Stimulated activated CD4-positive, alpha-beta T cell treated with anti-CD3 and anti-CD28 coated beads, Interleukin-4, amount 100 ng/mL, for 1 hour (primary cell): ENCODE data around the gene PIGL.
"Not testable (repeated sequence)": the region's sequence is repeated elsewhere in the genome, so short reads cannot be mapped to it uniquely, and the experiment has no call there.

ENCODE experiments used
- DNase-seq: peaks from one replicate; pipeline ENCODE4 v3.0.0-alpha.2; 2020

The PIGL gene

GRCh38 chr17:16217002-16217635 is at the start of gene PIGL:
PIGL (plus strand) TSS chr17:16217210; CDS start chr17:16217227, 17 bp downstream.
- peak; percentile 85 for DNase-seq

- no peak for DNase-seq
Observed at GRCh38 chr17:16171613-16172012, 45.4 kb upstream of the PIGL start.

- DNase-seq: no peak
Observed at GRCh38 chr17:16178836-16179235, 38.2 kb upstream of the PIGL start.

DNA sequence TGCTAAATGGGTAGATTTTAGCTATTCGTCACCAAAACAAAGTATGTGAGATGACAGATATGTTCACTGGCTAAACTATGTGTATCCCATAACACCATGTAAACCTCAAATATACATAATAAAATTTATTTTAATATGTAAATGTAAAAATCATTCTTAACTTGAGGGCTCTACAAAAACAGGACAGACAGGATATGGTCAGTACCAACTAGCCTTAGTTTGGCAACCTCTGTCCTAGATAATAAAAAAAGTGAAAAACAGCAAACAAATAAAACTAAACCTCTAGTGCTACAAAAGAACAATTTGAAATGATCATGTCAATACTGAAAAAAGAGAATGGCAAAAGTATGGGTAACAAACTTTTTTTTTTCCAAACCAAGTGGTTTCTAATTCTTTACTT is 35.4 kb upstream of the PIGL start:
- DNase-seq: no peak

DNA sequence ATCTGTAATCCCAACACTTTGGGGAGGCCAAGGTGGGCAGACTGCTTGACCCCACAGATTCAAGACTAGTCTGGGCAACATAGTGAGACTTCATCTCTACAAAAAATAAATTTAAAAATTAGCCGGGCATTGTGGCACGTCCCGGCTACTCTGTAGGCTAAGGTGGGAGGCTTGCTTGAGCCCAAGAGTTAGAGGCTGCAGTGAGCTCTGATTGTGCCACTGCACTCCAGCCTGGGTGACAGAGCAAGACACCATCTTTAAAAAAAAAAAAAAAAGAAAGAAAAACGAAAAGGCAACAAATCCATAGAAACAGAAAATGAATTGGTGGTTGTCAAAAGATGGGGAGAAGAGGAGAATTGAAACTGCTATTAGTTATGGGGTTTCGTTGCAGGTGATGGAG is 29.4 kb upstream of the PIGL start:
- no peak for DNase-seq

DNA sequence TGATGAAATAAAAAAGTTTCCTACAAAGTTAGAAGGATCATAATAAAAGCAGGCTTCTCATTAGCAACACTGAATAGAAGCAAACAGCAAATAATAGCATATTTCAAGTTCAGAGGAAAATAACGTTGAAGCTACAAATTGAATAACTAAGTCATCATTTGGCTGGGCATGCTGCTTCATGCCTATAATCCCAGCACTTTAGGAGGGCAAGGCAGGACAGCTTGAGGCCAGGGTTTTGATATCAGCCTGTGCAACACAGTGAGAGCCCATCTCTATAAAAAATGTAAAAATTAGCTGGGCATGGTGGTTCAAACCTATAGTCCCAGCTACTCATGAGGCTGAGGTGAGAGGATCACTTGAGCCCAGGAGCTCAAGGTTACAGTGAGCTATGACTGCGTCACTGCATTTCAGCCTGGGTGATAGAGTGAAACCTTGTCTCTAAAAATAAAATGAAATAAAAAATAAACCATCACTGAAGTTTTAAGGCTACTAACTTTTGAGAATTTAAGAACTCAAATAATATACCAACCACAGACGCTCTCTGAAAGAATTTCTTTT is 27.1 kb upstream of the PIGL start:
- DNase-seq: no peak

- no peak for DNase-seq
Observed at GRCh38 chr17:16190703-16191360, 26.2 kb upstream of the PIGL start.

DNA sequence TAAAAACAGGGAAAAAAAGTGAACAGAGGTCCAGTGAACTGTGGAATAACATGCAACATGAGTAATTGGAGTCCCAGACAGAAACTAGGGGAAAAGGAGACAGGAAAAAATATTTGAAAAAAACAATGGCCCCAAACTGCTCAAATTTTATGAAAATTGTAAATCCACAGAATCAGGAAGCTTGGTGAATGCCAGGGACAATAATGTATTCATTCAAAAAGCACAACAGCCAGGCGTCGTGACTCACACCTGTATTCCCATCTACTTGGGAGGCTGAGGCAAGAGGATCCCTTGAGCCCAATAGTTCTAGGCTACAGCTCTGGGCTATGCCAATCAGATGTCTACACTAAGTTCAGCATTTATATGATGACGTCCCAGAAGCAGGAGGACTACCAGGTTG is 25.4 kb upstream of the PIGL start:
- DNase-seq: no peak

- DNase-seq: not testable (repeated sequence)
Observed at GRCh38 chr17:16194307-16194835, 22.6 kb upstream of the PIGL start.

DNA sequence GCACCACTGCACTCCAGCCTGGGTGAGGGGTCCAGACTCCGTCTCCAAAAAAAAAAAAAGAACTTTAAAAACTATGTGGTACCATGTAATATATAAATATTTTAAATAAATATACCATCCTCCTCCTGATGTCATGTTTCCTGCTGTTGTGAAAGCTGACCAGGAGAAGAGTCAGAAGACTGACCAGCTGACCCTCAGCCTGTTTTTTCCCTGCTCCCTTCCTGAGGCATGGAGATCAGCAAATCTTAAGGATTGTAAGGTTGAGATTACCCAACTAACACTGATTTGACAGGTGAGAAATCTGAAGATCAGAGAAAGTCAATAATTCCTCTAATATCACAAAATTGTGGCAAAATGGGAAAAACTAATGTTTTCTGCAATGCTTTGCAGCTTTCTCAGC is 19.7 kb upstream of the PIGL start:
- DNase-seq: no peak

GRCh38 chr17:16199093-16199492 is 17.9 kb upstream of the PIGL start:
- DNase-seq: no peak

GRCh38 chr17:16201693-16202131 is 15.3 kb upstream of the PIGL start:
- DNase-seq: not testable (repeated sequence)

DNA sequence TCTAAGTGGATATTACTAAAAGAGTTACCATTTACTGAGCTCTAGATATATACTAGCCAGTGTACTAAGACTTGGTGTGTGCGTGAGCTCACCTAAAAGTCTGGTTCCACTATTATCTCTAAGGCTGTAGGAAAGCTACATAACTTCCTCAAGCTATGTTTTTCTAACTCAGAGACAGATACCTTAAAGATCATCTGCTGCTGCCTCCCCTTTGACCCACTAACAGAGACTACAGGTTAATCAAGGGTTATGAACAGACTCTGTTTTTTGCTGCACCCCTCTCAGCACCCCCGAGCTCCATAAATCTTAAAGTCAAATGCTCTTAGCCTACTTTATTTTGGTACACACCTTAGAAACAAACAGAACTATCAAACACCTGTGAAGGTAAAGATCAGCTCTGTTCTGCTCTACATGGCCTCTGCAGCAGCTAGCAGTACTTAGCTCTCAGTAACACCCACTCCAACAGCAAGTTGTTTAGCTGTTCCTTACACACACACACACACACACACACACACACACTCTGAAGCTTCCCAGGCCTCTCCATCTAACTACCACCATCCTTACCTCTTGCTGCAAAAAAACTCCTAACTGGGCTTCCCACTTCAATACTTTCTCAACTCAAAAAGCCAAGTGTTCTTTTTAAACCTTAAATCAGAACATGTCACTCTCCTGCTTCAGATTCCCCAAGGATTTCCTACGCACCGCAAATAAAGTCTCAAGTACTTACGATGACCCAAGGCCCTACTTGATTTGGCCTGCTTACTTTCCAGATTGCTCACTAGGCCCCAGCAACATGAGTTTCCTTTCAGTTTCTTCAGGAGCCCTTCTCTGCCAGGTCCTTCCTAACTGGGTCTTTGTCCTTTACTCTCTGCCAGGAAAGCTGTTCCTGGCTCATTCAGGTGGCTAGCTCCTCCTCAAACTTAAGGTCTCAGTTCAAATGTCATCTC is 14.2 kb upstream of the PIGL start:
- not testable (repeated sequence) for DNase-seq

- not testable (repeated sequence) for DNase-seq
Observed at GRCh38 chr17:16204763-16205162, 12.2 kb upstream of the PIGL start.

DNA sequence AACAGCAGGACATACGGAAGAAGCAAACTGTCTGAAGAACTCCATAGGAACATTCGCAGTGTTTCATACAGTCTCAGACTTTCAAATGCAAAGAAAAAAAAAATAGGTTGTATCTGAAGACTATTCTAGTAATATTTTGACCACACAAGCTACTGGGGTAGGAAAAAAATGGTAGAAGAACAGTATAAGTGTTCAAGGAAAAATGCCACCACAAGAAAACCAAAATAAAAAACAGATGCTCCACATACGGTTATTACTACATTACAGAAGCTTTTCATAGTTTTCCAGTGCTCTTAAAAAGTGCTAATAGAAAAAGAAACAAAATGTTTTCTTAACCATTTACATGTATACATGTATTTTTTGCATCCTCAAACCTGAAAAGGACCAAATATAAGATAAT is 5.4 kb upstream of the PIGL start:
- DNase-seq: no peak

DNA sequence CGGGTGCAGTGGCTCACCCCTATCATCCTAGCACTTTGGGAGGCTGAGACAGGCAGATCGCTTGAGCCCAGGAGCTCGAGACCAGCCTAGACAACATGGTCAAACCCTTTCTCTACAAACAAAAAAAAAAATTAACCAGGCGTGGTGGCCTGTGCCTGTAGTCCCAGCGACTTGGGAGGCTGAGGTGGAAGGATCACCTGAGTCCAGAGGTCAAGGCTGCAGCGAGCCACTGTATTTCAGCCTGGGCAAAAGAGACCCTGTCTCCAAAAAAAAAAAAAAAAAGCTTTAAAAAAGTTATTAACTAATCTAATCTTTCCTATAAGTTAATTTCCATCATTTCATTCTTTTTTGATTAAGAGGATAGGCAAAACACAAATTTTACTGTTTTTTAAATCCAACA is 4.2 kb upstream of the PIGL start:
- no peak for DNase-seq

DNA sequence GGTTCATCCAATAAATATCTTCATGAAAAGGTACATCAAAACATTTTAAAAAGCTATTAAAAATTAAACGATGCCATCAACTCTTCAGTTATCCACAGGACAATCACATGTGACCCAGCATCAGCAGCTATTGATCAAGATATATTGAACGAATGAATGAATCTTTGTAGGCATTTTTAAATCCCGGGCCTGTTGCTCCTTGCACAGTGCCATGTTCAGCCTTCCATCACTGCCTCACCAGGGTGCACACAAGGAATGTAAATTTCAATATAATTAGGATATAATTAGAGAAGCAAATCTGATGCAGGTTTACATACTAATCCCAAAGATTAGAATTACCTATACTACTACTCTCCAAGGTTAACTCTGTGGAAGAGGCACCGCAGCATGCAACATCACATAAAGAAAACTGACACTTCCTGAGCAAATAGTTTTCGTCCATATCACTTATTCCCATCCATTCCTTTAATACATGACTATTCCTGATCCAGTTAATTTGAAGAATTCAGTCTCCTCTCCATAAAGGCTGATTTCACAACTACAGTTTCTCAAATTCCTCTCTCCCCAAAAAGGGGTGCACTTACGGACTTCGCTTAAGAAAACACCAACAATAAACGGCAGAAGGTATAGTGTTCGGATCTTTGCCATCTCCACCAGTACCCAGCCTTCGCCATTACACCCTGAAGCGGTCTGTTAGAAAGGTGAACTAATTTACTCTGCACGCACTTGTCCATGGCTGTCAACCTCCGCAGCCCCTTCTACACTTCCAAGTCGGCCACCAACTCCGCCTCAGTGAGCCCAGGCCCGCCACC is 2.6 kb upstream of the PIGL start:
- no peak for DNase-seq

DNA sequence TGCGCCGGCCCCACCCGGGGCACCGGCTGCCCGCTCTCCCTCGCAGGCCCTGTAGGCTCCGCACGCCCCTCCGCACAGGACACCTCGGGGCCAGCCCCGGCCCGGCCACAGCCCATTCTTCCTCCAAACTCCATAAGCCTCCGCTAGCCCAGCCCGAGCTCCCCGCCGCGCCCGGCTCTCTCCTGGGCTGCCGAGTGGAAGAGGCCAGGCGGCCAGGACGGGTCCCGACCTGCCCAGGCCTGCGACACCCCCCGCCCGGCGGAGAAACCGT is 2.1 kb upstream of the PIGL start:
- DNase-seq: no peak

DNA sequence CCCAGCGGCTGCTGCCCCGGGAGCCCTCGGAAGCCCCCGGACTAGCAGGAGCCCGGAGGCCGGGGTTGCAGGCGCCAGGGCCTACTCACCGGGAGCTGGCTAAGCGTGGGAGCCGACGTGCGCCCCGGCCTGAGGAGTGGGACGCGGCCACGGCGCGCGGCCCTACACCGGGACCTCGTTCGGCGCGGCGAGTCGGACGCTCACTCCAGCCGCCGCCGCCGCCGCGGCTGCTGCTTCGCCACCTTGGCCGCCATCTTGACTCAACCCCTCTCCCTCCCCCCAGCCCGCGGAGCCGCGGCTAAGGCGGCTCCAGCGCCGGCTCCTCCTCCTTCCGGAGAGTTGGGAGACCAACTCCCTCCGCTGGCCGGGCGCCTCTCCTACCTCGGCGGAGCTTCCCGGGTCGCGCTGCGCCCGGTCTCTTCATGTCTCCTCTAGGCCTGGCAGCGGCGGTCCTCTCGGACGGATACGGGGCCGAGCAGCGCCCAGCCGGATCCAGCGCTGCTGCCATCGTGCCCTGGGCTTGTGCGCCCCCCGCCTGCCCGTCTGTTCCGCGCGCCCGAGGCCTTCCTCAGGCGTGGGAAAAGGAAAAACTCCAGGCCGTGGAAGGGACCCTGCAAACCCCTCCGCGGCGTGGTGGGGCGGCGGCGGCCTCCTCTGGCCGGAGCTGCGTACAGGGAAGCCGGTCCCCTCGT is 1.6 kb upstream of the PIGL start, which contains the start of gene NCOR1:
TSS of gene NCOR1 (minus strand) at position 262 of the 692 bp plus-strand sequence. CDS start 20,965 bp downstream, outside the sequence.
- peak; percentile 91 for DNase-seq

- DNase-seq: no peak
Observed at GRCh38 chr17:16215965-16216316, 1.1 kb upstream of the PIGL start.

DNA sequence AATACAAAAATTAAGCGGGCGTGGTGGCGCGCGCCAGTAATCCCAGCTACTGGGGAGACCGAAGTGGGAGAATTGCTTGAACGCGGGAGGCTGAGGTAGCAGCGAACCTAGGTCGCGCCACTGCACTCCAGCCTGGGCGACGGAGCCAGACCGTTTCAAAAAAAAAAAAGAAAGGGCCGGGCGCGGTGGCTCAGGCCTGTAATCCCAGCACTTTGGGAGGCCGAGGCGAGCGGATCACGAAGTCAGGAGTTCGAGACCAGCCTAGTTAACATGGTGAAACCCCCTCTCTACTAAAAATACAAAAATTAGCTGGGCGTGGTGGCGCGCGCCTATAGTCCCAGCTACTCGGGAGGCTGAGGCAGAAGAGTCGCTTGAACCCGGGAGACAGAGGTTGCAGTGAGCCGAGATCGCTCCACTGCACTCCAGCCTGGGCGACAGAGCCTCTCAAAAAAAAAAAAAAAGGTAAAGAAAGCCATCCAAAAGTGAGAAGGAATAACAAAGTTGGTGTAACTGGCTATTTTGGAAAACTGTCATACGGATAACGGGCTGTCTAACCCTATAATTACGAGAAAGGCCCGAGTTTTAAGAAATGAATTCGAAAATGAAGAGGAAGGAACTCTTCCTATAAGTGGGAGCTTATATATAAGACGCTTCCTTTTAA is 539 bp upstream of the PIGL start:
- DNase-seq: not testable (repeated sequence)
